Breast epithelium (tissue), 3 donors: ENCODE results near the gene TUG1.

Experiments used
- POLR2A ChIP-seq: fragments of 450-650 bp; IDR thresholded peaks from one replicate; pipeline ENCODE4 v1.6.1; 2016; ENCODE audit warnings: antibody characterized with exemption, mild to moderate bottlenecking, moderate library complexity
- POLR2AphosphoS5 ChIP-seq, 3 donors: sonication (generic); formaldehyde crosslinking; IDR thresholded peaks; one replicate each; pipeline ENCODE4 v1.6.1; 2017; ENCODE audit warnings: antibody characterized with exemption in 3 of 3
- TF ChIP-seq, protein P1 (sequence below), 3 donors: fragments of 450-650 bp; IDR thresholded peaks; one replicate each; pipeline ENCODE4 v1.5.1; 2016 to 2017; ENCODE audit warnings: antibody characterized with exemption in 3 of 3, mild to moderate bottlenecking in 3 of 3, moderate library complexity in 3 of 3

DNA sequence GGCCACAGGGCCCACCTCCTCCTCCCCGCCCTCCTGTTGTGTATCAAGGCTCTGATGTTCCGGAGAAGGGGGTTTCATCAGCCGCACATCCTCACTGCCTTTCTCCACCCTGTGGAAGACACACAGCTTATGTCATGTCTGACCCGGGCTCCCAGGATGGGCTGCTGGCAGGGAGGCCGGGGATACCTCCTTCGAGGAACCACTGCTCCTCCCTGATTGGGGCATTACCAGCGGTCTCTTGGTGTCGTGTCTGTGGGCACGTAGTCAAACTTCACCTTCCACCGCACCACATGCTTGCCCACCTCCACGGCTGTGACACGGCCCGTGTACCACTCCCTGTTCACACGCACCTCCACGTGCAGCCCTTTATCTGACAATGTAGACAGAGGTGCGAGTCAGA is 36.4 kb upstream of the TUG1 start:
- TF ChIP-seq, protein P1, sequence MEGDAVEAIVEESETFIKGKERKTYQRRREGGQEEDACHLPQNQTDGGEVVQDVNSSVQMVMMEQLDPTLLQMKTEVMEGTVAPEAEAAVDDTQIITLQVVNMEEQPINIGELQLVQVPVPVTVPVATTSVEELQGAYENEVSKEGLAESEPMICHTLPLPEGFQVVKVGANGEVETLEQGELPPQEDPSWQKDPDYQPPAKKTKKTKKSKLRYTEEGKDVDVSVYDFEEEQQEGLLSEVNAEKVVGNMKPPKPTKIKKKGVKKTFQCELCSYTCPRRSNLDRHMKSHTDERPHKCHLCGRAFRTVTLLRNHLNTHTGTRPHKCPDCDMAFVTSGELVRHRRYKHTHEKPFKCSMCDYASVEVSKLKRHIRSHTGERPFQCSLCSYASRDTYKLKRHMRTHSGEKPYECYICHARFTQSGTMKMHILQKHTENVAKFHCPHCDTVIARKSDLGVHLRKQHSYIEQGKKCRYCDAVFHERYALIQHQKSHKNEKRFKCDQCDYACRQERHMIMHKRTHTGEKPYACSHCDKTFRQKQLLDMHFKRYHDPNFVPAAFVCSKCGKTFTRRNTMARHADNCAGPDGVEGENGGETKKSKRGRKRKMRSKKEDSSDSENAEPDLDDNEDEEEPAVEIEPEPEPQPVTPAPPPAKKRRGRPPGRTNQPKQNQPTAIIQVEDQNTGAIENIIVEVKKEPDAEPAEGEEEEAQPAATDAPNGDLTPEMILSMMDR (IDR thresholded peaks at IDR 0.05): no peak
- TF ChIP-seq POLR2AphosphoS5 (IDR thresholded peaks at IDR 0.05) (no peak), POLR2A (no peak)
